HG03469 (cell line): ENCODE results near the gene PI4KA.
"Not testable (repeated sequence)": the region's sequence is repeated elsewhere in the genome, so short reads cannot be mapped to it uniquely, and the experiment has no call there.

Experiments used
- ATAC-seq: cut with Tn5 transposase; IDR thresholded peaks from one replicate; pipeline ENCODE4 v1.9.1; 2021; ENCODE audit warnings: mild to moderate bottlenecking, moderate library complexity, moderate number of reproducible peaks; ENCODE audit not compliant: unreplicated experiment

PI4KA gene

GRCh38 chr22:20702175-20702545 is 156.5 kb downstream of the PI4KA start:
- ATAC-seq: peak; percentile 9

- peak; percentile 5 for ATAC-seq
These were observed 156.9 kb downstream of the PI4KA start for GRCh38 chr22:20701680-20702136.

- not testable (repeated sequence) for ATAC-seq
These were observed 158.3 kb downstream of the PI4KA start for GRCh38 chr22:20700347-20700746.

- ATAC-seq: not testable (repeated sequence)
These were observed 158.8 kb downstream of the PI4KA start for GRCh38 chr22:20699856-20700255.

GRCh38 chr22:20697481-20698113 is 161.0 kb downstream of the PI4KA start:
- ATAC-seq: not testable (repeated sequence)

- ATAC-seq: not testable (repeated sequence)
These were observed 162.6 kb downstream of the PI4KA start for GRCh38 chr22:20696056-20696455.

- not testable (repeated sequence) for ATAC-seq
These were observed 163.4 kb downstream of the PI4KA start for GRCh38 chr22:20695205-20695604.

GRCh38 chr22:20694256-20694655 is 164.4 kb downstream of the PI4KA start:
- not testable (repeated sequence) for ATAC-seq

GRCh38 chr22:20692926-20693325 is 165.7 kb downstream of the PI4KA start:
- ATAC-seq: not testable (repeated sequence)

GRCh38 chr22:20690586-20691317 is 167.9 kb downstream of the PI4KA start:
- ATAC-seq: not testable (repeated sequence)

GRCh38 chr22:20687356-20688172 is 171.0 kb downstream of the PI4KA start:
- ATAC-seq: not testable (repeated sequence)

- not testable (repeated sequence) for ATAC-seq
These were observed 172.8 kb downstream of the PI4KA start for GRCh38 chr22:20685764-20686163.

GRCh38 chr22:20678792-20679435 is 179.7 kb downstream of the PI4KA start:
- not testable (repeated sequence) for ATAC-seq

- no peak for ATAC-seq
These were observed 180.8 kb downstream of the PI4KA start for GRCh38 chr22:20677684-20678242.

GRCh38 chr22:20675613-20676012 is 183.0 kb downstream of the PI4KA start:
- ATAC-seq: not testable (repeated sequence)

- ATAC-seq: no peak
These were observed 183.6 kb downstream of the PI4KA start for GRCh38 chr22:20674998-20675397.

- ATAC-seq: no peak
These were observed 185.1 kb downstream of the PI4KA start for GRCh38 chr22:20673295-20674195.

GRCh38 chr22:20672732-20673131 is 185.9 kb downstream of the PI4KA start:
- ATAC-seq: no peak

GRCh38 chr22:20672082-20672424 is 186.6 kb downstream of the PI4KA start:
- no peak for ATAC-seq
